Fibroblast of the aortic adventitia (primary cell): ENCODE measurements around the gene FLYWCH2. TPM values are rescaled to one million over a fixed set of nuclear protein-coding genes. Genes with fewer than 3 reads are reported as not detected.
A peak's percentile ranks its signal among the peaks of the same experiment; 100 is the strongest.

Experiments
- DNase-seq: peaks from one replicate; pipeline ENCODE4 v3.0.0-alpha.2; 2010; ENCODE audit warnings: low read depth
- H3K4me3 ChIP-seq: 2 replicates; pipeline ENCODE4 v1.5.1; 2011; ENCODE audit warnings: low read depth, mild to moderate bottlenecking, control low read depth, low read length, moderate library complexity
- total RNA-seq: library from RNA; depleted of rRNA; stranded (reverse); fragments of >200 nt; gene quantifications from 2 replicates; pipeline ENCODE4 v1.2.3, GENCODE V29; 2012; ENCODE audit warnings: low replicate concordance
- TF ChIP-seq, protein P1 (sequence below): IDR thresholded peaks from 2 replicates; pipeline ENCODE4 v1.5.1; 2011; ENCODE audit warnings: mild to moderate bottlenecking, low read length, control low read depth, inconsistent platforms; ENCODE audit not compliant: insufficient read depth

FLYWCH2 gene
- total RNA-seq, 1 donor, result 48.9 TPM

DNA sequence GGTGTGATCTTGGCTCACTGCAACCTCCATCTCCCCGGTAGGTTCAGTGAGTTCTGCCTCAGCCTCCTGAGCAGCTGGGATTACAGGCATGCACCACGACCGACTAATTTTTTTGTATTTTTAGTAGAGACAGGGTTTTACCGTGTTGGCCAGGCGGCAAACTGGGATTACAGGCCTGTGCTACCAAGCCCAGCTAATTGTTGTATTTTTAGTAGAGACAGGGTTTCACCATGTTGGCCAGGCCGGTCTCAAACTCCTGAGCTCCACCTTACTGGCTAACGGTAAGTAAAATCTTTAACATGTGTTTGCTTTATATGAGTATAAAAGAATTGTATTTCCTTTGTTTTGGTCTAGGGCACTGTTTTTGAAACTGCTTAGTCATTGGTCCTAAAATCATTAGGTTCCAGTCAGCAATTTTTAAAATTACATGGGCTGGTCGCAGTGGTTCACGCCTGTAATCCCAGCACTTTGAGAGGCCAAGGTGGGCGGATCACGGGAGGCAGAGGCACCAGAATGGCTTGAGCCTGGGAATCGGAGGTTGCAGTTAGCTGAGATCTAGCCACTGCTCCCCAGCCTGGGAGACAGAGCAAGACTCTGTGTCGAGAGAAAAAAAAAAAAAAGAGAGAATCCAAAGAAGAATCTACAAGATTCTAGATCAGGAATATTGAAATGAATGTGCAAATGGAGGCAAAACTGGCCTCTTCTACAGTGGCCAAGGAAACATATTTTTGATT is 32.3 kb downstream of the FLYWCH2 start:
- TF ChIP-seq, protein P1, sequence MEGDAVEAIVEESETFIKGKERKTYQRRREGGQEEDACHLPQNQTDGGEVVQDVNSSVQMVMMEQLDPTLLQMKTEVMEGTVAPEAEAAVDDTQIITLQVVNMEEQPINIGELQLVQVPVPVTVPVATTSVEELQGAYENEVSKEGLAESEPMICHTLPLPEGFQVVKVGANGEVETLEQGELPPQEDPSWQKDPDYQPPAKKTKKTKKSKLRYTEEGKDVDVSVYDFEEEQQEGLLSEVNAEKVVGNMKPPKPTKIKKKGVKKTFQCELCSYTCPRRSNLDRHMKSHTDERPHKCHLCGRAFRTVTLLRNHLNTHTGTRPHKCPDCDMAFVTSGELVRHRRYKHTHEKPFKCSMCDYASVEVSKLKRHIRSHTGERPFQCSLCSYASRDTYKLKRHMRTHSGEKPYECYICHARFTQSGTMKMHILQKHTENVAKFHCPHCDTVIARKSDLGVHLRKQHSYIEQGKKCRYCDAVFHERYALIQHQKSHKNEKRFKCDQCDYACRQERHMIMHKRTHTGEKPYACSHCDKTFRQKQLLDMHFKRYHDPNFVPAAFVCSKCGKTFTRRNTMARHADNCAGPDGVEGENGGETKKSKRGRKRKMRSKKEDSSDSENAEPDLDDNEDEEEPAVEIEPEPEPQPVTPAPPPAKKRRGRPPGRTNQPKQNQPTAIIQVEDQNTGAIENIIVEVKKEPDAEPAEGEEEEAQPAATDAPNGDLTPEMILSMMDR, result no peak
- no peak for DNase-seq
- H3K4me3 ChIP-seq, result no peak overlapping the region

DNA sequence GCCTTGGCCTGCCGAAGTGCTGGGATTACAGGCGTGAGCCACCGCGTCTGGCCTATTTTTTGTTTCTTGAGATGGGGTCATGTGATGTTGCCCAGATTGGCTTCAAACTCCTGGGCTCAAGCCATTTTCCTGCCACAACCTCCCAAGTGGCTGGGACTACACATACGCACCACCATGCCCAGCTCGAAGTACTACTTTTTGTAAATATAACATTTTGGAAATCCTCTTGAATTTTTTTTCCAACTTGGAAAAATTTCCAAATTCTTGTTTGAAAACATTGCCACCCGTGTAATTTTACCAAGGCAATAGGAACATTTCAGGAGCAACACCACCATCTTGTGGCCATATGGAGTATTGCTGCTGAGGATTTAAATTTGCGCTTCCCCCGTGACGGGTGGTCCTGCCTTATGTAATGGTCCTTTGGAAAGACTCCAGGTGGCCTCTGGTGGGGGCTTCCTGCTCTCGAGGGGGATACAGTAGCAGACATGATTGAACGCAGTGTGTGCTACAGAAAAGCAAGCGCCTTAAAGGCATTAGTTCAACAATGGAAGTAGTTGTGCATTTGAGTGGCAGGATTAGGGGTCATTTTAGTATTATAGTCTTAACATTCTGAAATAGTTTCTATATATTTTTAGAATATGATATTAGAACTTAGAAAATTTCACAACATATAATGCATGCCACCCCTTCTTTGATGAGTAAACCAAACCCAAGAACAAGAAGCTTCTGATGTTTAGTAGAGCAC is 36.7 kb downstream of the FLYWCH2 start:
- TF ChIP-seq, protein P1, result peak; percentile 86
- H3K4me3 ChIP-seq, result no peak overlapping the region
- peak; percentile 90 for DNase-seq

DNA sequence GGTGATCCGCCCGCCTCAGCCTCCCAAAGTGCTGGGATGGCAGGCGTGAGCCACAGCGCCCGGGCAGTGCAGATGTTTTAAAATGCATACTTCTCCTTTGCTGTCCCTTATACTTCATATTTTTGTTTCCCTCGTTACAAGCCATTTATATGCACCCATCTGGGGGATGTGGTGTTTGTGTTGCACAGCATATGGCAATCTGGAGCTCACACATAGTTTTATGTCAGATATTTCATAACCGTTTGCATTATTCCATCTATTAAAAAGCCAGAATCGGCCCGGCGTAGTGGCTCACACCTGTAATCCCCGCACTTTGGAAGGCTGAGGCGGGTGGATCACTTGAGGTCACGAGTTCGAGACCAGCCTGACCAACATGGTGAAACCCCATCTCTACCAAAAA is 40.5 kb downstream of the FLYWCH2 start:
- DNase-seq, result no peak
- no peak overlapping the region for H3K4me3 ChIP-seq
- TF ChIP-seq, protein P1, result no peak

DNA sequence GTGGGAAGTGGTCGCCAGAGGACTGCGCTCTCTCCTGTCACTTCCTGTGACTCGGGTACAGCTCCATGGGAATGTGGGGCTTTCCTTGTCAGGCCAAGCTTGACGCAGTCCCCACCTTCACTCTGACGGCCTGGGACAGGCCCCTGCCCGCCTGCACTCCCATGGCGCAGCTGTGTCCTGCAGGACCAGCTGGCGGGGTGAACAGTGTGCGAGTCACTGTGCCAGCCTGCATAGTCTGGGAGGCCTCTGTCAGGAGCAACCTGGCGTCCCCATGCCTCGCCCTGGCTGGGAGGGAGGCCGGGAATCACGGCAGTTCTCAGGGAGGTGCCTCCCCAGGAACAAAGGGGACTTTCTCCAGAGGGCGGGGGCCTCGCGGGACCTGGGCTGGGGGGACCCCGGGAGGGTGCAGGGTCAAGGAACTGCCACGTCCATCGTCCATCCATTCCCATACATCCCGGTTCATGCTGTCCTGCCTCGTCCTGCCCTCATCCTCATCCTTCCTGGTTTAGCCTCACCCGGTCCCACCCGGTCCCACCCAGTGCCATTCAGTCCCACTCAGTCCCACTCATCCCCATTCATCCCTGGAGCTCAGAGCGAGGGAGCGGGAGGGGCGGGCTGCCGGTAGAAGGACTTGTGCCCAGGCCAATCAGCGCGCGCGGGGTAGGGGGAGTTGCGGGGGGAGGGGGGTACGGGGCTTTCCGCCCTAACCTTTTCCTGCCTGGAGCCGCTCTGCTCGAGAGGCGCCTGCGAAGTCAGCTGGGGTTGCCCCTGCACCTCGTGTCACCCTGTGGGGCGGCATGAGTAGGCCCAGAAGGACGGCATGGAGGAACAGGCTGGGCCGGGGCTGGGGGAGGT is 42.1 kb downstream of the FLYWCH2 start:
- DNase-seq, result no peak
- no peak overlapping the region for H3K4me3 ChIP-seq
- TF ChIP-seq, protein P1, result no peak

DNA sequence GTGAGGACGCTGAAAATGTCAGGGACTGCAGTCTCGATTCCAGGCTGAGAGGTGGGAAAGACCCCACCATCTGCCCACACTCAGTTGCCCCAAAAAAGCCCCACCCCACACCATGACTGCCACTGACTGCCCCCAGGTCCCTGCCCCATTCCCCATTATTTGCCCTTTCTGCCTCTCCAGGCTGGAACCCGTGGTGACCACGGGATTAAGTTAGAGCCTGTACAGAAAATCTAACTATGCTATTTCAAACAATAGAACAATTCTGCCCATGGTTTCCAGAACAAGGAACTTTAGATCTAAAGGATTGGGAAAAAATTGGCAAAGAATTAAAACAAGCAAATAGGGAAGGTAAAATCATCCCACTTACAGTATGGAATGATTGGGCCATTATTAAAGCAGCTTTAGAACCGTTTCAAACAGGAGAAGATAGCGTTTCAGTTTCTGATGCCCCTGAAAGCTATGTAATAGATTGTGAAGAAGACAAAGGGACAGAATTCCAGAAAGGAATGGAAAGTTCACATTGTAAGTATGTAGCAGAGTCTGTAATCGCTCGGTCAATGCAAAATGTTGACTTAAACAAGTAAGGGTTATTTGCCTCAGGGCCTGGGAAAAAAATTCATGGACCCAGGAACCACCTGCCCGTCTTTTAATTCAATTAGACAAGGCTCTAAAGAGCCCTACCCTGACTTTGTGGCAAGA is 43.1 kb downstream of the FLYWCH2 start:
- TF ChIP-seq, protein P1, result no peak

DNA sequence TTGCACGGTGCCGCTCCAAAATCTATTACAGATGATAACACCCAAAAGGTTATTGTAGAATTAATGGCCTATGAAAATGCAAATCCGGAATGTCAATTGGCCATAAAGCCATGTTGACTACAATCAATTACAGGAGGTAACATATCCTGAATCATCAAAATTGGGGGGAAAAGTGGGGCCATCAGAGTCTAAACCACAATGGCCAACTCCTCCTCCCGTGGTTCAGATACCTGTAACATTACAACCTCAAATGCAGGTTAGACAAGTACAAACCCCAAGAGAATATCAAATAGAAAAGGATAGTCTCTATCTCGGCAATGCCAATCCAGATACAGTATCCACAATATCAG is 43.6 kb downstream of the FLYWCH2 start:
- DNase-seq, result no peak
- no peak overlapping the region for H3K4me3 ChIP-seq
- TF ChIP-seq, protein P1, result no peak

More for the DNA sequence above, 43.1 kb downstream of the FLYWCH2 start:
- no peak for DNase-seq
- no peak overlapping the region for H3K4me3 ChIP-seq
